ENCODE measurements around the gene HOXD12. TPM values are rescaled to one million over a fixed set of nuclear protein-coding genes. Genes with fewer than 3 reads are reported as not detected.

Gene HOXD12
- total and polyA plus RNA-seq, 12 donors = not detected

DNA sequence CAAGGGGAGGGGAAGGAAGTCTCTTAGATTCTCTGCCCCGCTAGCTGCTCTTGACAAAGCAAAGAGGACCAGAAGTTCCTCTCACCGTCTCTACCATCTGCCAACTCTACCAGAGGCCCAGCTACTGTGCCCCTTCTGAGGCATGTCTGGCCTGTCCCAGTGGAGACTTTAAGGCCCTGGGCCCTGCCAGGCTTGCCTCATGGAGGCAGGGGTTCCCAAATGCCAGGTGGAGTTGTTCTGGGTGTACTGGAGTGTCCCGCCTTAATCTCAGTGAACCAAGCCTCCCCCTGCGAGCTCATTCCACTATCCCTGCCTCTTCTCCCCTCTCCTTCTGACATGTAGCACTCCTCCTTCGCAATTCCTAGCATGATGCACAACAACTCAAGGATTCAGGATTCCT lies 2.2 kb downstream of the HOXD12 start:
- peaks cover 0 to 45% (median 25%) of the 10 kb centered on the region in 9 donors for H3K4me1 ChIP-seq
- H3K36me3 ChIP-seq = no peaks in the 10 kb centered on the region
- intact Hi-C loops (cut with DNase I) = no loop called here
- 18 to 28% methylated on average over 5 of the region's 5 CpGs for WGBS, 2 donors
- H3K27me3 ChIP-seq = peaks cover 63 to 100% (median 100%) of the 10 kb centered on the region in 7 donors
- no peaks in the 10 kb centered on the region for H3K9me3 ChIP-seq
- no peak overlapping the region for H3K4me3 ChIP-seq
- TF ChIP-seq, protein P1, sequence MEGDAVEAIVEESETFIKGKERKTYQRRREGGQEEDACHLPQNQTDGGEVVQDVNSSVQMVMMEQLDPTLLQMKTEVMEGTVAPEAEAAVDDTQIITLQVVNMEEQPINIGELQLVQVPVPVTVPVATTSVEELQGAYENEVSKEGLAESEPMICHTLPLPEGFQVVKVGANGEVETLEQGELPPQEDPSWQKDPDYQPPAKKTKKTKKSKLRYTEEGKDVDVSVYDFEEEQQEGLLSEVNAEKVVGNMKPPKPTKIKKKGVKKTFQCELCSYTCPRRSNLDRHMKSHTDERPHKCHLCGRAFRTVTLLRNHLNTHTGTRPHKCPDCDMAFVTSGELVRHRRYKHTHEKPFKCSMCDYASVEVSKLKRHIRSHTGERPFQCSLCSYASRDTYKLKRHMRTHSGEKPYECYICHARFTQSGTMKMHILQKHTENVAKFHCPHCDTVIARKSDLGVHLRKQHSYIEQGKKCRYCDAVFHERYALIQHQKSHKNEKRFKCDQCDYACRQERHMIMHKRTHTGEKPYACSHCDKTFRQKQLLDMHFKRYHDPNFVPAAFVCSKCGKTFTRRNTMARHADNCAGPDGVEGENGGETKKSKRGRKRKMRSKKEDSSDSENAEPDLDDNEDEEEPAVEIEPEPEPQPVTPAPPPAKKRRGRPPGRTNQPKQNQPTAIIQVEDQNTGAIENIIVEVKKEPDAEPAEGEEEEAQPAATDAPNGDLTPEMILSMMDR (IDR thresholded peaks at IDR 0.05) = no peak
- ATAC-seq = no peak
- DNase-seq = no peak
- no peak overlapping the region for H3K27ac ChIP-seq

DNA sequence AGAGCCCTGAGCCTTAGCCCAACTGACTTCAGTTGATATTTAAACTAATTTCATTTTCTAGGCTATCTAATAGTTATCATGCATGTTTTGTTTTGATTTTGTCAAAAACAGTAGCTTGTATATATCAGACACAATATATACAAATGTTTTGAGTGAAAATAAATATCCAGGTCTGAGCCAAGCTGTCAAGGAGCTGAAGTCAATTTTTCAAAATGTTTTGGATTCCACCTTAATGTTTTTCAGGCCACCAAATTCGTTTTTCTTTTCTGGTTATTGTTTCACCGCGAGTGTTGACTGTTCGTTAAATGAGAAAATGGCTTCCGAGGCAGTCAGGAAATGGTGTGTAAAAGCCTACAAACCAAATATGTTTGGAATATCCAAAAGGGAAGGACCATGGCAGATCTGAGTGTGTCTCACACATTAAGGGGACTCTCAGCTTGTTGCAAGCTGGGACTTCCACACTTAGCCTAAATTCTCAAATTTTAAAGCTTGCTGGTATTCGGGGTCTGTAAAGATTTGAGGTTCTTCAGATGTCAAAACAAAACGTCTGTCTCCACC lies 2.8 kb downstream of the HOXD12 start:
- peaks cover 65 to 100% (median 100%) of the 10 kb centered on the region in 7 donors for H3K27me3 ChIP-seq
- 12 to 13% methylated on average over 7 of the region's 7 CpGs for WGBS, 2 donors
- H3K4me1 ChIP-seq = peaks cover 4 to 45% (median 24%) of the 10 kb centered on the region in 9 donors

DNA sequence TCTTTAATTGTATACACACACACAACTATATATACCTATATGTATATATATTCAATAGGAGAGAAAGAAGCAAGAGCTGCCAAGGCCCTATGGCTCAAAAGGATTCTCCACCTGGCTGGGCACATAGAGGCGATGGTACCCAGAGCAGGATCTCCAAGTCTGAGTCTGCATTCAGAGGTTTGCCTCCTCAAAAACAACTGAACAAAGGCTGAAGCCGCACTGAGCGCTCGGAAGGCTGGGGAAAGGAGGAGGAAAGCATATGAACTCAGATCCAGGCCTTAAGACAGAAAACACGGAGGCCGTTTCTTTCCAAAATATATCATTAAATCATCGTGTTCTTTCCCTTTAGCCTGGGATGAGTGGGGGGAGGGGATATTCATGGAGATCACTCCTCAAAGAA lies 3.6 kb downstream of the HOXD12 start:
- peaks cover 5 to 38% (median 19%) of the 10 kb centered on the region in 9 donors for H3K4me1 ChIP-seq
- H3K4me3 ChIP-seq = no peak overlapping the region
- H3K9me3 ChIP-seq = no peaks in the 10 kb centered on the region
- WGBS, 2 donors = 20 to 27% methylated on average over 7 of the region's 7 CpGs
- DNase-seq = no peak
- H3K27ac ChIP-seq = no peak overlapping the region
- no peak for ATAC-seq
- TF ChIP-seq, protein P1 (IDR thresholded peaks at IDR 0.05) = no peak
- peaks cover 65 to 99% (median 98%) of the 10 kb centered on the region in 7 donors for H3K27me3 ChIP-seq
- H3K36me3 ChIP-seq = no peaks in the 10 kb centered on the region
- intact Hi-C loops (cut with DNase I) = no loop called here

More for the DNA sequence above, 2.8 kb downstream of the HOXD12 start:
- TF ChIP-seq, protein P1 (IDR thresholded peaks at IDR 0.05) = no peak
- Histone ChIP-seq H3K4me3 (no peak overlapping the region), H3K27ac (no peak overlapping the region), H3K36me3 (no peaks in the 10 kb centered on the region), H3K9me3 (no peaks in the 10 kb centered on the region)
- intact Hi-C loops (cut with DNase I) = no loop called here
- DNase-seq = no peak
- no peak for ATAC-seq

DNA sequence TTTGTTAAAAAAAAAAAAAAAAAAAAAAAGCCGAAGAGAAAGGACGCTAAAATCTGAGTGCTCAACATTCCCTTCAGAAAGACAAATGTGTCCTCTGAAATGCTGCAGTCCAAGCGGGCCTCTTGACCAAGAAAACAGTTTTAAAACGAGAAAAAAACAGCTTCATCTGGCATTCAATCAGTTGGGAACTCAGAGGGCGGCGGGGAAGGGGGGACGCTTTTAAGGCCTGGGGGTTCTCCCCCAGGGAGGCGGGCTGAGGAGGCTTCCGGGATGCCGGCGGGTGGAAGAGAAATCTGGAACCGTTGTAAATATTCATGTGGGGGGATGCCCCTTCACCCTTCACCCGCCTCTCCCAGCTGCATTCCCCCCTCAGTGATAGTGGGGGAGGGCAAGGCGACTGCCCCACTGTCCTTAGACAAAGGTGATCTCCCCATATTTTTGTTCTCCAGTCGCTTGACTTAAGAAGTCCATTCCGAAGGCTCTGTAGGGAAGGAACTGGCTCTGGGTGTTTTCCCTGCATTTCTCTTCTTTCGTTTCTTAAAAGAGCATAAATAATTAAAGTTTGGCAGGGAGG lies 4.2 kb downstream of the HOXD12 start:
- Histone ChIP-seq H3K36me3 (no peaks in the 10 kb centered on the region), H3K9me3 (no peaks in the 10 kb centered on the region), H3K27me3 (peaks cover 63 to 99% (median 98%) of the 10 kb centered on the region in 7 donors), H3K27ac (no peak overlapping the region), H3K4me3 (no peak overlapping the region), H3K4me1 (peaks cover 0 to 34% (median 19%) of the 10 kb centered on the region in 9 donors)
- DNase-seq (no peak), ATAC-seq (no peak)
- 4 to 5% methylated on average over 17 of the region's 17 CpGs for WGBS, 2 donors
- TF ChIP-seq, protein P1 (IDR thresholded peaks at IDR 0.05) = no peak
- intact Hi-C loops (cut with DNase I) = no loop called here

Data from heart right ventricle (tissue), 16 donors.